Measurements from ENCODE around the gene KRT15.

KRT15 gene

DNA sequence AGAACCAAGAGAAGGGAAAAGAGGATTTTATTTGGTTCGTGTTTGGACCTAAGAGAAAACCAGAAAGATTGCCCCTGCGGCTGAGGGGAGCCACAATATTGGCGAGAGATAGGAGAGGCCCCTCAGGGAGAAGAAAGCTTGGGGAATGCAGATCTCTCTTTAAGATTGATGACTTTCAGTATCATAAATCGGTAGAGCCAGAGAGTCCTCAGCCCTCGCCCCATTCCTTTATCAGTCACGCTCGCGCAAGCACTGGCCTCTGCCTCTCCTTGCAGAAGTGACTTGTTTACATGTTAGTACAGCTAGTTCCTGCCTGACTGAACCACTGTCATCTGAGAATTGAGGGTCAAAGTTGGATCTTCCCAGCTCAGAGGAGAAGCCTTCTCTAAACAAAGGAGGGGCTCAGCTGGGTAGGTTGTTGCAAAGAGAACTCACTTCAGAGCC lies 30.9 kb upstream of the KRT15 start:
- DNase-seq (ENCODE audit: low read depth), result no peak
- H3K4me3 ChIP-seq (ENCODE audit: low read depth, low read length), result no peak overlapping the region
- TF ChIP-seq, protein P1, sequence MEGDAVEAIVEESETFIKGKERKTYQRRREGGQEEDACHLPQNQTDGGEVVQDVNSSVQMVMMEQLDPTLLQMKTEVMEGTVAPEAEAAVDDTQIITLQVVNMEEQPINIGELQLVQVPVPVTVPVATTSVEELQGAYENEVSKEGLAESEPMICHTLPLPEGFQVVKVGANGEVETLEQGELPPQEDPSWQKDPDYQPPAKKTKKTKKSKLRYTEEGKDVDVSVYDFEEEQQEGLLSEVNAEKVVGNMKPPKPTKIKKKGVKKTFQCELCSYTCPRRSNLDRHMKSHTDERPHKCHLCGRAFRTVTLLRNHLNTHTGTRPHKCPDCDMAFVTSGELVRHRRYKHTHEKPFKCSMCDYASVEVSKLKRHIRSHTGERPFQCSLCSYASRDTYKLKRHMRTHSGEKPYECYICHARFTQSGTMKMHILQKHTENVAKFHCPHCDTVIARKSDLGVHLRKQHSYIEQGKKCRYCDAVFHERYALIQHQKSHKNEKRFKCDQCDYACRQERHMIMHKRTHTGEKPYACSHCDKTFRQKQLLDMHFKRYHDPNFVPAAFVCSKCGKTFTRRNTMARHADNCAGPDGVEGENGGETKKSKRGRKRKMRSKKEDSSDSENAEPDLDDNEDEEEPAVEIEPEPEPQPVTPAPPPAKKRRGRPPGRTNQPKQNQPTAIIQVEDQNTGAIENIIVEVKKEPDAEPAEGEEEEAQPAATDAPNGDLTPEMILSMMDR (IDR thresholded peaks at IDR 0.05; ENCODE audit: low read depth, low read length, missing control alignments), result no peak

- TF ChIP-seq, protein P1 (IDR thresholded peaks at IDR 0.05; ENCODE audit: low read depth, low read length, missing control alignments), result peak; percentile 83
- H3K4me3 ChIP-seq (ENCODE audit: low read depth, low read length), result no peak overlapping the region
Measured at GRCh38 chr17:41548844-41549595, 30.3 kb upstream of the KRT15 start.

DNA sequence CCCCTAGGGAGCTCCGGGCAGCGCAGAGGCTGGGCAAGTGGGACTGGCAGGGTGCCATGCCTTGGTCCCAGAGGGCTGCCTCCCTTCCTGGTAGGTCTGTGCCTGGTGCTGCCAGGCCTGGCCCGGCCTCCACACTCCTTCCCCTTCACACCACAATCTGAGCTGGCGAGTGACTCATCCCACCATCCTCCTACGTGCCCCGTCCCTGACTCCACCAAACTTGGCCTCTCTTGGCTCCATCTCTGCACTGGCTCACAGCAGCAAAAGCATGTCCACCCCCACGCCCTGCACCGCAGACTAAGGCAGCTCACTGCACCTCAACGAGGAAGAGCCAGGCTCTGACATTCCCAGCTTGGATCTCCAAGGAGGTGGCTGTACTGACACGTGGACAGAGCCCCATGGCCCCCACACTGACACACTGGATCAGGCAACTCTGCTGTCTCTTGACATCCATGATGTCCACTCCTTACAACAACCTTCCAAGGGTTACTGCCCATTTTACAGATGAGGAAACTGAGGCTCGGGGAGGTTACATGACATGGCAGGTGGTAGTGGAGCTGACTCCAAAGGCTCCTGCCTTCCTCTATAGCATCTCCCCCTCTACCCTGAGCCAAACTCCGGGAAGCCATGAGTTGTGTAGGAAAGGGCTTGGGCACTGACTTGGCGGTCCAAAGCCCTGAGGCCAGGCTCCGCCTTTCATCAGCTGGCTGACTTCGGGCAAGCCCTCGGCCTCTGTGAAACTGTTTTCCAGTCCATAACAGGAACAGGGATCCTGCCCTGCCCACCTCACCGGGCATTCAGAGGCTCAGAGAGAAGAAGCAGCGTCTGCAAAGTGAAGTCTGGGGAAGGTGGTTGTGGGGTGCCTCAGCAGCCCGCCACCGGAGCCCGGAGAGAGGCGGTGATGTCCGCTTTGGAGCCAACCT lies 29.5 kb upstream of the KRT15 start:
- TF ChIP-seq, protein P1 (IDR thresholded peaks at IDR 0.05; ENCODE audit: low read depth, low read length, missing control alignments), result no peak
- no peak overlapping the region for H3K4me3 ChIP-seq (ENCODE audit: low read depth, low read length)
- no peak for DNase-seq (ENCODE audit: low read depth)

More at GRCh38 chr17:41548844-41549595, 30.3 kb upstream of the KRT15 start:
- DNase-seq (ENCODE audit: low read depth), result peak; percentile 5

DNA sequence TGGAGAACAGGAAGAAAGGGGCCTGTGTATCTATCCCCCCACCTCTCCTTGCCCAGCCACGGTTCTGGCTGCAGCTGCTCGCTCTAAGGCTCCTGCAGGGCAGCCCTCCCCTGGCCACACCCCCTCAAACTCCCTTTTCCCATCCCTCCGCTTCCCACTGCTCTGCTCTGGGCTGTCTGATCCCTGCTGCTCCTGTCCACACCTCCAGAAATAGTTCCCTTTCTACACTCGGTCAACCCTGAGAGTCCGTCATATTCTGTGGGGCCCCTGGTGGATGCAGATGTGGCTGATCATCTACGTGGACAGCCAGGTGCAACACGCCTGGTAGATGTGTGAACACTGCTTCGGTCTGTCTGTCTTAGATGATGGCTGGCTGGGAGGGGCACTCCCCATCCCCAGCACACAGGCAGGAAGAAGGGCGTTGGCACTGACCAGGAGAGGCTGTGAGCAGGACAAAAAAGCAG lies 28.7 kb upstream of the KRT15 start:
- no peak overlapping the region for H3K4me3 ChIP-seq (ENCODE audit: low read depth, low read length)
- DNase-seq (ENCODE audit: low read depth), result no peak
- TF ChIP-seq, protein P1 (IDR thresholded peaks at IDR 0.05; ENCODE audit: low read depth, low read length, missing control alignments), result no peak

GRCh38 chr17:41546819-41547218 lies 28.1 kb upstream of the KRT15 start:
- no peak for DNase-seq (ENCODE audit: low read depth)
- TF ChIP-seq, protein P1 (IDR thresholded peaks at IDR 0.05; ENCODE audit: low read depth, low read length, missing control alignments), result no peak
- H3K4me3 ChIP-seq (ENCODE audit: low read depth, low read length), result no peak overlapping the region

GRCh38 chr17:41545829-41546410 lies 27.2 kb upstream of the KRT15 start:
- H3K4me3 ChIP-seq (ENCODE audit: low read depth, low read length), result no peak overlapping the region
- no peak for DNase-seq (ENCODE audit: low read depth)
- TF ChIP-seq, protein P1 (IDR thresholded peaks at IDR 0.05; ENCODE audit: low read depth, low read length, missing control alignments), result no peak

Data from GM12864 (cell line).